Astrocyte (in vitro differentiated cells and primary cell): ENCODE measurements around the gene RASGRP2. TPM values are rescaled to one million over a fixed set of nuclear protein-coding genes. Genes with fewer than 3 reads are reported as not detected.
A peak's percentile ranks its signal among the peaks of the same experiment; 100 is the strongest.

ENCODE experiments used
- DNase-seq: peaks from one replicate; pipeline ENCODE4 v3.0.0-alpha.2; 2010; ENCODE audit warnings: low read depth
- FAIRE-seq: peaks from 2 replicates; lab custom pipeline; 2011; peaks lifted over from hg19 to GRCh38; lab: Jason Lieb, UNC
- H2AFZ ChIP-seq: 2 replicates; pipeline ENCODE4 v1.6.0; 2012; ENCODE audit warnings: low read depth, low read length, inconsistent platforms
- H3K27ac ChIP-seq: 2 replicates; pipeline ENCODE4 v1.5.1; 2011; ENCODE audit warnings: low read depth, low read length, inconsistent platforms
- H3K27me3 ChIP-seq: 2 replicates; pipeline ENCODE4 v1.6.0; 2011; ENCODE audit warnings: low read length, inconsistent platforms; ENCODE audit not compliant: insufficient read depth
- H3K36me3 ChIP-seq: 2 replicates; pipeline ENCODE4 v1.5.1; 2011; ENCODE audit warnings: low read length, inconsistent platforms; ENCODE audit not compliant: insufficient read depth
- H3K4me1 ChIP-seq: 2 replicates; pipeline ENCODE4 v1.5.1; 2011; ENCODE audit warnings: low read length, inconsistent platforms; ENCODE audit not compliant: insufficient read depth
- H3K4me2 ChIP-seq: 2 replicates; pipeline ENCODE4 v1.6.0; 2012; ENCODE audit warnings: low read length, inconsistent platforms
- H3K4me3 ChIP-seq: 2 replicates; pipeline ENCODE4 v1.5.1; 2011; ENCODE audit warnings: low read depth, mild to moderate bottlenecking, low read length, inconsistent platforms; ENCODE audit not compliant: insufficient read depth
- H3K79me2 ChIP-seq: 2 replicates; pipeline ENCODE4 v1.6.0; 2012; ENCODE audit warnings: mild to moderate bottlenecking, low read length, inconsistent platforms; ENCODE audit not compliant: insufficient read depth
- H3K9ac ChIP-seq: 2 replicates; pipeline ENCODE4 v1.6.0; 2012; ENCODE audit warnings: mild to moderate bottlenecking, low read length, inconsistent platforms
- H3K9me3 ChIP-seq: 2 replicates; pipeline ENCODE4 v1.5.1; 2012; ENCODE audit warnings: low read depth, mild to moderate bottlenecking, low read length, inconsistent platforms; ENCODE audit not compliant: insufficient read depth
- H4K20me1 ChIP-seq: 2 replicates; pipeline ENCODE4 v1.6.0; 2012; ENCODE audit warnings: low read length, inconsistent platforms; ENCODE audit not compliant: insufficient read depth
- H3K27ac Mint-ChIP-seq: one replicate; pipeline ENCODE4 v1.8.0; 2021; ENCODE audit warnings: mild to moderate bottlenecking, mixed read lengths; ENCODE audit not compliant: unreplicated experiment
- H3K27me3 Mint-ChIP-seq: one replicate; pipeline ENCODE4 v1.8.0; 2021; ENCODE audit warnings: low read depth, mixed read lengths; ENCODE audit not compliant: unreplicated experiment
- H3K36me3 Mint-ChIP-seq: one replicate; pipeline ENCODE4 v1.8.0; 2021; ENCODE audit warnings: low read depth, mixed read lengths; ENCODE audit not compliant: unreplicated experiment
- H3K4me1 Mint-ChIP-seq: one replicate; pipeline ENCODE4 v1.8.0; 2021; ENCODE audit warnings: low read depth, mixed read lengths; ENCODE audit not compliant: unreplicated experiment
- H3K4me3 Mint-ChIP-seq: one replicate; pipeline ENCODE4 v1.8.0; 2021; ENCODE audit warnings: mild to moderate bottlenecking, moderate library complexity, mixed read lengths; ENCODE audit not compliant: unreplicated experiment
- H3K9me3 Mint-ChIP-seq: one replicate; pipeline ENCODE4 v1.8.0; 2021; ENCODE audit warnings: mild to moderate bottlenecking, mixed read lengths; ENCODE audit not compliant: unreplicated experiment
- EZH2 ChIP-seq: IDR thresholded peaks from 2 replicates; pipeline ENCODE4 v1.6.1; 2012; ENCODE audit warnings: mild to moderate bottlenecking, low read length, inconsistent platforms; ENCODE audit not compliant: insufficient read depth
- total RNA-seq: library from RNA; stranded (reverse); gene quantifications from 2 replicates; pipeline ENCODE4 v1.2.1, GENCODE V29; 2021
- TF ChIP-seq, protein P1 (sequence below): IDR thresholded peaks from 2 replicates; pipeline ENCODE4 v1.5.1; 2011; ENCODE audit warnings: low read depth, mild to moderate bottlenecking, inconsistent platforms, low read length, moderate library complexity; ENCODE audit not compliant: insufficient read depth

Gene RASGRP2
- total RNA-seq, 1 donor from 2014 or later: 3.9 TPM

DNA sequence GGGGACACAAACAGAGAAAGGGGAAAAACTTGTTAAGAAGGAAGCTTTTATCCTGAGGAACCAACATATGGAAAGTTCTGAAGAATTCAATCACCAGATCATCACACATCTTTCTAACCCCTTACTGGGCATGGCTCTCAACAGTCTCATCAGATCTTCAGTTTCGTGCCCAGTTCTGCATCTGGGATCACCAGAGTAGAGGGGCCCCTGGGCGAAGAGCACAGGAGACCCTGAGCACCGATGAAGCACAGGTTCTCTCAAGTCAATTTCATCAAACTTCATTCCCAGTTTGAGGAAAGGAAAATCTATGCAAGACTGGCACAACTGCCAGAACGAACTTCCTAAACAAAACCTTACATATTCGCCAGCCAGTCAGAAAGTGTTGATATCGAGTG is 24.4 kb upstream of the RASGRP2 start:
- TF ChIP-seq EZH2: no peak
- FAIRE-seq: no peak
- peaks cover 74% of the 10 kb centered on the region for H3K36me3 ChIP-seq

DNA sequence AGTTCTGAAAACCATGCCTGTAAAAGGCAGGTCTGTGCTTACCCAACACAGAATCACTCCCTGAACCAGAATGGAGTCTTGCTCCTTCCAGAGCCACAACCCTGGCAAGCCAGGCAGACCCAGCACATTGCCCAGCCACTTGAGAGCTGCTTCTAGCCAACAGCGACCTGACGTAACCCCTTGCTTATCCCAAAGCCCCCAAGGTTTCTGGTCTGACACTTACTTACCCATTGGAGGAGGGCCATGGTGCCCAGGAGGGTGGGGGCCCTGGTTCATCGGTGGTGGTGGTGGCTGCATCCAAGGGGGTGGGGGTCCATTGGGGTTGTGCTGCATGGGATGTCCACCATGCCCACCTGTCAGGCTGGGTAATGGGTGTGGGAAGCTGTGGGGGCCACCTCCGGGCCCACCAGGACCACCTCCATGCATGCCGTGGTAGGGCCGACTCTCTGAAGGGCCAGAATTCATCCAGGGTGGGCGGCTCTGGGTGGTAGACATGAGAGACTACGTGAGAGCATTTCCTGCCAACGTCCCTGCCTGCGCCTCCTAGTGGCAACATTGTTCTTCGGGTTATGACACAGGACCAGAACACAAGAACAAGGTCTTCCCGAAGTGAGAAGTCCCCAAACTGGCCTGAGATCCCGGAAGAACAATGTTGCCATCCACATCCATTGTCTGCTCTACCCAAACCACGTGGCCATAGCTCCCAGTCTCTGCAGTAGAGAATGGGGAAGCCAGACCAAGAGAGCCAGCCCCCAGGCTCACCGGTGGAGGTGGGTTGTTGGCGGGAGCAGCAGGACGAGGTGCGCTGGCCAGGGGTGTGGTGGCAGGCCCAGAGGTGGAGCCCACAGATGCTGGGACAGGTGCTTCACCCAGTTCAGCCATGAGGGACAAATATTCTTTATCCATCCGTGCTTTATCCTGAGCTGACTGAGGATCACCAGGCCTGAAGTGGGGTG is 23.7 kb upstream of the RASGRP2 start:
- TF ChIP-seq, protein P1, sequence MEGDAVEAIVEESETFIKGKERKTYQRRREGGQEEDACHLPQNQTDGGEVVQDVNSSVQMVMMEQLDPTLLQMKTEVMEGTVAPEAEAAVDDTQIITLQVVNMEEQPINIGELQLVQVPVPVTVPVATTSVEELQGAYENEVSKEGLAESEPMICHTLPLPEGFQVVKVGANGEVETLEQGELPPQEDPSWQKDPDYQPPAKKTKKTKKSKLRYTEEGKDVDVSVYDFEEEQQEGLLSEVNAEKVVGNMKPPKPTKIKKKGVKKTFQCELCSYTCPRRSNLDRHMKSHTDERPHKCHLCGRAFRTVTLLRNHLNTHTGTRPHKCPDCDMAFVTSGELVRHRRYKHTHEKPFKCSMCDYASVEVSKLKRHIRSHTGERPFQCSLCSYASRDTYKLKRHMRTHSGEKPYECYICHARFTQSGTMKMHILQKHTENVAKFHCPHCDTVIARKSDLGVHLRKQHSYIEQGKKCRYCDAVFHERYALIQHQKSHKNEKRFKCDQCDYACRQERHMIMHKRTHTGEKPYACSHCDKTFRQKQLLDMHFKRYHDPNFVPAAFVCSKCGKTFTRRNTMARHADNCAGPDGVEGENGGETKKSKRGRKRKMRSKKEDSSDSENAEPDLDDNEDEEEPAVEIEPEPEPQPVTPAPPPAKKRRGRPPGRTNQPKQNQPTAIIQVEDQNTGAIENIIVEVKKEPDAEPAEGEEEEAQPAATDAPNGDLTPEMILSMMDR: peak; percentile 71
- TF ChIP-seq EZH2: no peak
- Histone ChIP-seq H3K4me1 (peaks cover 22% of the 10 kb centered on the region), H3K9me3 (no peaks in the 10 kb centered on the region), H3K36me3 (peaks cover 71% of the 10 kb centered on the region), H3K4me2 (no peak overlapping the region), H4K20me1 (peaks cover 92% of the 10 kb centered on the region), H3K27ac (no peak overlapping the region), H3K79me2 (peaks cover 51% of the 10 kb centered on the region), H2AFZ (no peak overlapping the region), H3K9ac (no peak overlapping the region), H3K27me3 (no peaks in the 10 kb centered on the region), H3K4me3 (no peak overlapping the region)
- Mint-ChIP-seq H3K27ac (no peak overlapping the region), H3K36me3 (peaks cover 7% of the 10 kb centered on the region), H3K27me3 (no peaks in the 10 kb centered on the region), H3K9me3 (no peaks in the 10 kb centered on the region), H3K4me3 (no peak overlapping the region), H3K4me1 (peaks cover 23% of the 10 kb centered on the region)
- DNase-seq: peak; percentile 32
- no peak for FAIRE-seq

More for the DNA sequence above, 24.4 kb upstream of the RASGRP2 start:
- Mint-ChIP-seq H3K9me3 (no peaks in the 10 kb centered on the region), H3K27me3 (no peaks in the 10 kb centered on the region), H3K27ac (no peak overlapping the region), H3K36me3 (peaks cover 8% of the 10 kb centered on the region), H3K4me1 (peaks cover 18% of the 10 kb centered on the region), H3K4me3 (peak overlapping the region; percentile 27)
- no peak overlapping the region for H3K4me2 ChIP-seq
- H3K4me1 ChIP-seq: peaks cover 16% of the 10 kb centered on the region
- no peaks in the 10 kb centered on the region for H3K9me3 ChIP-seq
- H3K27me3 ChIP-seq: no peaks in the 10 kb centered on the region
- no peak for DNase-seq
- no peak overlapping the region for H3K27ac ChIP-seq
- H3K4me3 ChIP-seq: no peak overlapping the region
- H4K20me1 ChIP-seq: peaks cover 92% of the 10 kb centered on the region
- no peak overlapping the region for H2AFZ ChIP-seq
- no peak overlapping the region for H3K9ac ChIP-seq
- H3K79me2 ChIP-seq: peaks cover 58% of the 10 kb centered on the region

DNA sequence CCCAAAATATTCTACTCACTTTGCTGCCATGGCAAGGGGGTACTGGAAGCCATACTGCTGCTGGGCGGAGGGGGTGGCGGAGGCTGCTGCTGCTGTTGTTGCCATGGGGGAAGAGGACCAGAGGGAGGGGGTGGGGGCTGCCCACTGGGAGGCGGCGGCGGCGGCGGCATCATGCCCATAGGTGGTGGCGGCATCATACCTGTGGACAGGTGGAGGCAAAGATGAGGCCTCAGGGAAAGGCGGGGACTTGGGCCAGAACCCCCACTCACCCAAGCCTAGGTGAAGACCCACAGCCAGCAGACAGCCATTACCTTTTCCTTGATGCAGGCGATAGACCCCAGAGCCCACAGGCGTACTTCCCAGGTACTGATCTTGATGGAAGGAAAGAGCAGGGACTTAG is 22.9 kb upstream of the RASGRP2 start:
- Histone ChIP-seq H3K4me2 (no peak overlapping the region), H2AFZ (no peak overlapping the region), H3K4me1 (peaks cover 24% of the 10 kb centered on the region), H3K4me3 (no peak overlapping the region), H3K27me3 (no peaks in the 10 kb centered on the region), H4K20me1 (peaks cover 91% of the 10 kb centered on the region), H3K9me3 (no peaks in the 10 kb centered on the region), H3K36me3 (peaks cover 67% of the 10 kb centered on the region), H3K9ac (no peak overlapping the region), H3K79me2 (peaks cover 44% of the 10 kb centered on the region), H3K27ac (no peak overlapping the region)
- TF ChIP-seq EZH2: no peak
- TF ChIP-seq, protein P1: no peak
- Mint-ChIP-seq H3K4me3 (no peak overlapping the region), H3K27me3 (no peaks in the 10 kb centered on the region), H3K27ac (no peak overlapping the region), H3K9me3 (no peaks in the 10 kb centered on the region), H3K36me3 (peaks cover 12% of the 10 kb centered on the region), H3K4me1 (peaks cover 27% of the 10 kb centered on the region)
- no peak for DNase-seq
- FAIRE-seq: no peak
